GM21786 (cell line): ENCODE measurements around the gene ABCC9.

ENCODE experiments used
- ATAC-seq: cut with Tn5 transposase; IDR thresholded peaks from one replicate; pipeline ENCODE4 v1.9.1; 2021; ENCODE audit not compliant: unreplicated experiment

ABCC9 gene

GRCh38 chr12:21940549-21941505 is at the start of gene ABCC9:
TSS of gene ABCC9 (minus strand) at chr12:21941426. CDS start at chr12:21936674, 4,752 bp downstream.
- no peak for ATAC-seq

- ATAC-seq: no peak
These were observed 48.7 kb upstream of the ABCC9 start for GRCh38 chr12:21989819-21990412.

GRCh38 chr12:21988619-21989018 is 47.4 kb upstream of the ABCC9 start:
- no peak for ATAC-seq

- ATAC-seq: no peak
These were observed 46.5 kb upstream of the ABCC9 start for GRCh38 chr12:21987755-21988154.

- no peak for ATAC-seq
These were observed 43.9 kb upstream of the ABCC9 start for GRCh38 chr12:21985155-21985554.

- ATAC-seq: no peak
These were observed 43.1 kb upstream of the ABCC9 start for GRCh38 chr12:21984375-21984774.

- ATAC-seq: no peak
These were observed 41.9 kb upstream of the ABCC9 start for GRCh38 chr12:21983095-21983494.

GRCh38 chr12:21980544-21980943 is 39.3 kb upstream of the ABCC9 start:
- no peak for ATAC-seq

GRCh38 chr12:21975293-21975692 is 34.1 kb upstream of the ABCC9 start:
- ATAC-seq: no peak

- ATAC-seq: no peak
These were observed 32.0 kb upstream of the ABCC9 start for GRCh38 chr12:21973221-21973620.

GRCh38 chr12:21972055-21972454 is 30.8 kb upstream of the ABCC9 start:
- no peak for ATAC-seq

GRCh38 chr12:21971344-21971743 is 30.1 kb upstream of the ABCC9 start:
- ATAC-seq: no peak

GRCh38 chr12:21962821-21963220 is 21.6 kb upstream of the ABCC9 start:
- no peak for ATAC-seq

GRCh38 chr12:21962236-21962635 is 21.0 kb upstream of the ABCC9 start:
- ATAC-seq: no peak

- no peak for ATAC-seq
These were observed 9.4 kb upstream of the ABCC9 start for GRCh38 chr12:21950649-21951048.

GRCh38 chr12:21949036-21949435 is 7.8 kb upstream of the ABCC9 start:
- ATAC-seq: no peak

- ATAC-seq: no peak
These were observed 5.8 kb upstream of the ABCC9 start for GRCh38 chr12:21946983-21947382.

GRCh38 chr12:21945002-21945401 is 3.8 kb upstream of the ABCC9 start:
- ATAC-seq: no peak

- no peak for ATAC-seq
These were observed 1.1 kb upstream of the ABCC9 start for GRCh38 chr12:21942377-21942703.

GRCh38 chr12:21941506-21942376 is 515 bp upstream of the ABCC9 start:
- ATAC-seq: no peak

GRCh38 chr12:21939435-21939834 is 1.8 kb downstream of the ABCC9 start:
- no peak for ATAC-seq

- no peak for ATAC-seq
These were observed 2.3 kb downstream of the ABCC9 start for GRCh38 chr12:21938879-21939278.
